ENCODE measurements around the gene PRKN. TPM values are rescaled to one million over a fixed set of nuclear protein-coding genes. Genes with fewer than 3 reads are reported as not detected.

The PRKN gene
- total RNA-seq, 1 donor from 2014 or later = 5.1 TPM

DNA sequence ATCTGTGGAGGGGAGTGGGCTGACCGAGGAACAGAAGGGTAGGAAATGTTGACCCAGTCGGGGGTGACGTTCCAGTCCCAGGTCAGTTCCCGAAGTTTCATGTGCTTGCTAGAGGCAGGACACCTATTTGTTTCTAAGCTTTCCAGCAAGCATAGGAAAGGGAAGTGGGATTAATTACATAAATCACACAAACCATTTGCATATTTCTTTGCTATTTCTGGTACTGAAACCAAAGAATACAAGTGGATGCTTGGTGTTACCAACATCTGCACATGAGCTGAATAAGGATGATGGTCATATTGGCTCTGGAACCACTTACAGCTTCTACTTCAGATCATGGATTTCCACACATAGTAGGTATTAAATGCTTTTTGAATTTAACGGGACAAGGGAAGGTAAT is 546.5 kb downstream of the PRKN start:
- Mint-ChIP-seq H3K27ac (ENCODE audit: unreplicated experiment) (no peak overlapping the region), H3K4me3 (ENCODE audit: unreplicated experiment) (no peak overlapping the region), H3K9me3 (ENCODE audit: unreplicated experiment) (no peaks in the 10 kb centered on the region), H3K27me3 (ENCODE audit: unreplicated experiment) (peaks cover 2% of the 10 kb centered on the region), H3K36me3 (ENCODE audit: low read depth, unreplicated experiment) (no peaks in the 10 kb centered on the region), H3K4me1 (ENCODE audit: unreplicated experiment) (peaks cover 24% of the 10 kb centered on the region)
- no peak for DNase-seq (ENCODE audit: low spot score)
- TF ChIP-seq, protein P1, sequence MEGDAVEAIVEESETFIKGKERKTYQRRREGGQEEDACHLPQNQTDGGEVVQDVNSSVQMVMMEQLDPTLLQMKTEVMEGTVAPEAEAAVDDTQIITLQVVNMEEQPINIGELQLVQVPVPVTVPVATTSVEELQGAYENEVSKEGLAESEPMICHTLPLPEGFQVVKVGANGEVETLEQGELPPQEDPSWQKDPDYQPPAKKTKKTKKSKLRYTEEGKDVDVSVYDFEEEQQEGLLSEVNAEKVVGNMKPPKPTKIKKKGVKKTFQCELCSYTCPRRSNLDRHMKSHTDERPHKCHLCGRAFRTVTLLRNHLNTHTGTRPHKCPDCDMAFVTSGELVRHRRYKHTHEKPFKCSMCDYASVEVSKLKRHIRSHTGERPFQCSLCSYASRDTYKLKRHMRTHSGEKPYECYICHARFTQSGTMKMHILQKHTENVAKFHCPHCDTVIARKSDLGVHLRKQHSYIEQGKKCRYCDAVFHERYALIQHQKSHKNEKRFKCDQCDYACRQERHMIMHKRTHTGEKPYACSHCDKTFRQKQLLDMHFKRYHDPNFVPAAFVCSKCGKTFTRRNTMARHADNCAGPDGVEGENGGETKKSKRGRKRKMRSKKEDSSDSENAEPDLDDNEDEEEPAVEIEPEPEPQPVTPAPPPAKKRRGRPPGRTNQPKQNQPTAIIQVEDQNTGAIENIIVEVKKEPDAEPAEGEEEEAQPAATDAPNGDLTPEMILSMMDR (IDR thresholded peaks at IDR 0.05; ENCODE audit: unreplicated experiment) = no peak

DNA sequence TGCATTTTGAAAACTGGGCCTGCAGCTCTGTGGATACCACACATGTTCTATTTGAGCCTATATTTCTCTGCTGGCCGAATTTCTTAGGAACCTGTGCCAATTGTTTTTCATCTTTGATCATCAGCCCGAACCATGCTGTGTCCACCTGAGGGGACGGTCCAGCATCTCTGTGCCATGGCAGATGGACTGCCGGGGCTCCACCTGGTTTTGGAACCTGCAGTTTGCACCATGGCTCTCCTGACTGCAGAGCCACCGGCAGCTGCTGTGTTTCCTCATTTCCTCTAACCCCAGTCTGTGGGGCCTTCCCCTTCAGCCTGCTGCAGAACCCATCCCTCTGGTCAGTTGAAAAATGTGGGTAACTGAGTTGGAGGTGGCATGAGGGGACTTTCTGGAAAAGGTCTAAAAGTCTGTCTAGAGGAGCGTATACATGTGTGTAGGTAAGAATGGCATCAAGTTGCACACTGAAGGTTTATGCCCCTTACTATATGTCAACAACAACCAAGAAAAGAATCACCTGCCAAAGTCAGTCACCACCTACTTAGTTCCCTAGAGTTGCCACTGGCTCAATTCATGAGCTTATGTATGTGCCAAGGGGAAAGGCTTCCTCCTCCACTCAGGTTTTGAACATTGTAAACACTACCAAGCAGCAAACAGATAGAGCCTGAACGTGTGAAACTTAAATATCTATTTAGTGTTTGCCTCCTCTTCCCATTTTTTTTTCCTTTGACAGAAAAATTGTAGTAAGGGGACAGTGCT is 548.2 kb downstream of the PRKN start:
- no peak for DNase-seq (ENCODE audit: low spot score)
- H3K27ac Mint-ChIP-seq (ENCODE audit: unreplicated experiment) = no peak overlapping the region
- no peak overlapping the region for H3K4me3 Mint-ChIP-seq (ENCODE audit: unreplicated experiment)
- TF ChIP-seq, protein P1 (IDR thresholded peaks at IDR 0.05; ENCODE audit: unreplicated experiment) = no peak
- H3K9me3 Mint-ChIP-seq (ENCODE audit: unreplicated experiment) = no peaks in the 10 kb centered on the region
- H3K27me3 Mint-ChIP-seq (ENCODE audit: unreplicated experiment) = peaks cover 2% of the 10 kb centered on the region
- H3K4me1 Mint-ChIP-seq (ENCODE audit: unreplicated experiment) = peaks cover 24% of the 10 kb centered on the region
- H3K36me3 Mint-ChIP-seq (ENCODE audit: low read depth, unreplicated experiment) = no peaks in the 10 kb centered on the region

- Mint-ChIP-seq H3K9me3 (ENCODE audit: unreplicated experiment) (no peaks in the 10 kb centered on the region), H3K27me3 (ENCODE audit: unreplicated experiment) (peaks cover 2% of the 10 kb centered on the region), H3K4me3 (ENCODE audit: unreplicated experiment) (no peak overlapping the region), H3K4me1 (ENCODE audit: unreplicated experiment) (peaks cover 24% of the 10 kb centered on the region), H3K36me3 (ENCODE audit: low read depth, unreplicated experiment) (no peaks in the 10 kb centered on the region), H3K27ac (ENCODE audit: unreplicated experiment) (no peak overlapping the region)
- no peak for DNase-seq (ENCODE audit: low spot score)
- TF ChIP-seq, protein P1 (IDR thresholded peaks at IDR 0.05; ENCODE audit: unreplicated experiment) = no peak
These were observed 548.9 kb downstream of the PRKN start for GRCh38 chr6:162178666-162179065.

DNA sequence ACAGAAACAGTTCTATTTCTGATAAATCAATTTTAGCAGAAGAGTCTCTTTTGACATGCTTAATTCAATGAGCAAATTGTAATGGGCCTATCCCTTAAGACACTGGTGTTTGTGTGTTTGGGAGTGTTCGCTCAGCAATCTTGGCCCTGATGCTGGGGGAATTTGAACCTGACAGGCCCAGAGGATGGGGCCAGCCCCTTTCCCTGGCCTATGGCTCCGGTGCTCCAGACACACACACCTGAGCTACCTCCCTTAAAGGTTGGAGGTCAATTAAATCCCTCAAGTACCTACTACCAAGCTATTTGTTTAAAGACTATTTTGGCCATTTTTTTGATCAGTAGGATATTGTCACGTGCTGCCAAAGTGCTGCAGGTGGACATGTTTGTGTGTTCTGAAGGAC is 549.3 kb downstream of the PRKN start:
- Mint-ChIP-seq H3K4me3 (ENCODE audit: unreplicated experiment) (no peak overlapping the region), H3K4me1 (ENCODE audit: unreplicated experiment) (peaks cover 24% of the 10 kb centered on the region), H3K9me3 (ENCODE audit: unreplicated experiment) (no peaks in the 10 kb centered on the region), H3K27ac (ENCODE audit: unreplicated experiment) (no peak overlapping the region), H3K27me3 (ENCODE audit: unreplicated experiment) (peaks cover 2% of the 10 kb centered on the region), H3K36me3 (ENCODE audit: low read depth, unreplicated experiment) (no peaks in the 10 kb centered on the region)
- no peak for DNase-seq (ENCODE audit: low spot score)
- TF ChIP-seq, protein P1 (IDR thresholded peaks at IDR 0.05; ENCODE audit: unreplicated experiment) = no peak

DNA sequence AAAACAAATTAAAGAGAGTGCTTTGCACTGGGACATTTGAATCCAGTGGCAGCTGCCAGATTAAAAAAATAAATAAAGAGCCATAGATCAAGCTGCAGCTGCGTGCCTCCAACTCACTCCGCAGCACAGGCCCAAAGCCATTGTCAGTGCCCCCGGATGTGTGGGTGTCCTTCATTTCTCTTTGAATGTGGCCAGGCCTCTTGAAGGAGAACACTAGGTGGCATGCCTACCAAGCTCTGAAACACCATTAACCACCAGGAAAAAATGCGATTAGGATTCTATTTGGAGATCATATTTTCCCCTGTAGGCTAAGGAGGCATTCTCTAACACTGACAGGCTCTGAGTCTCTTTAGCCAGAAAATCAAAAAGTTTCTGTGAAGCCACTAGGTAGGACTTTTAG is 549.8 kb downstream of the PRKN start:
- peaks cover 27% of the 10 kb centered on the region for H3K4me1 Mint-ChIP-seq (ENCODE audit: unreplicated experiment)
- no peaks in the 10 kb centered on the region for H3K9me3 Mint-ChIP-seq (ENCODE audit: unreplicated experiment)
- H3K27ac Mint-ChIP-seq (ENCODE audit: unreplicated experiment) = no peak overlapping the region
- no peak overlapping the region for H3K4me3 Mint-ChIP-seq (ENCODE audit: unreplicated experiment)
- peaks cover 2% of the 10 kb centered on the region for H3K27me3 Mint-ChIP-seq (ENCODE audit: unreplicated experiment)
- no peak for DNase-seq (ENCODE audit: low spot score)
- TF ChIP-seq, protein P1 (IDR thresholded peaks at IDR 0.05; ENCODE audit: unreplicated experiment) = no peak
- H3K36me3 Mint-ChIP-seq (ENCODE audit: low read depth, unreplicated experiment) = no peaks in the 10 kb centered on the region
